OCI-M1 (cell line): ENCODE data around the gene S100A3.
A peak's percentile ranks its signal among the peaks of the same experiment; 100 is the strongest.

Experiments used
- DNase-seq: peaks from one replicate; lab custom pipeline; 2025; lab: John Stamatoyannopoulos, UW

The S100A3 gene

DNA sequence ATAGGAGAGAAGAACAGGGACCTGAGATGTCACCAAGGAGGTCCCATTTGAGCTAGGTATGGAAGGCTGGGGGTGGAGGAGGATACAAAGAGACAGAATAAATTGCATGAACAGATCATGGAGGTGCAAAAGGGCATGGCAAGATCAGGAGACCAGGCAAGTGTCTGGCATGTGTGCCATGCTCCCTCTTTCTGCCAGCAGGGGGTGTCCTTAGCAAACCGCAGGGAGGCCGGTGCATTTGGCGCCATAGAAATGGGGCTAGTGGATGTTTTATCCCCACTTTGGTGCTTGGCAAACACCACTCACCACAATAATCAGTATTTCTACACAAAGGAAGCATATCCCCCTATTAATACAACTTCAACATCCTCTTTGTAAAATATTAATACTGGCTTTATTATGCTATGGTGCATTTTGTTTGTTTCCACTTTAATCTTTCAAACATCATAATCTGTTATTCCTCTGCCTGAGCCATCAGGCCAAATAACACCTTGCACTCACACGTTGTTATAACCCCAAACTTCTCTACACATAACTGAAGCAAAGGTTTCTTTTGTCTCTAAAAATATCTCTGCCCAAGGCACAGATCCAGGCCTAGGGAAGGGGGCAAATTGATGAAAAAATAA lies 39.2 kb downstream of the S100A3 start:
- peak; percentile 78 for DNase-seq

- DNase-seq, result no peak
Measured at GRCh38 chr1:153509036-153509435, 40.0 kb downstream of the S100A3 start.

DNA sequence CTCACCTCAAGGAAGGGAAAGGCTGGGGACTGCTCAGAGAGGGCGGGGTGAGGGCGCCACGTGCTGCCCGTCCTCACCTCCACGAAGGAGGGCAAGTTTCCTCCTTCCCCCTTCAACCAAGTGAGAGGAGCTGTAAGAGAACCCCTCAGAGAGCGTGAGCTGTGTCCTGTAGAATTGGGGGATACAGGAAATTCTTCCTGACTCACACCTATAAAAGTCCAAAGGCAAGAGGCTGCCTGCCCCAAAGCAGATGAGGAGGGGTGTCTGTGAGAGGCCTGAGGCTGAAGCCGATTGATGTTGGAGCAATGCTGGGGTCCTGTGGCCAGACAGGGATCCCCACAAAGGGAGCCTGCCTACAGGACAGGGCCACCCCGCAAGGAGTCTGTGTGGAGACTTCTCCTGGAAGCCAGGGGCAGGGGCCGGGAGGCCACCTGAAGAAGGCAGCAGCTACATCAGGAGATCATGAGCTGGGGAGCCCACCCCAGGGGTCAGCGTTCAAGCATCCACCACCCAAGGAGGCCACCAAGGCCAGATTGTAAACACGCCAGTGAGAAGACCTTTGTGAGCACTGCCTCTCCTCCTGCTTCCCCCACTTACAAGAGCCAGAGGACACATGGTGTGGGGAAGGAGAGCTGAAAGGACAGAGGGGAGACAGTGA lies 41.0 kb downstream of the S100A3 start:
- no peak for DNase-seq

GRCh38 chr1:153506831-153507413 lies 42.1 kb downstream of the S100A3 start:
- DNase-seq, result no peak

DNA sequence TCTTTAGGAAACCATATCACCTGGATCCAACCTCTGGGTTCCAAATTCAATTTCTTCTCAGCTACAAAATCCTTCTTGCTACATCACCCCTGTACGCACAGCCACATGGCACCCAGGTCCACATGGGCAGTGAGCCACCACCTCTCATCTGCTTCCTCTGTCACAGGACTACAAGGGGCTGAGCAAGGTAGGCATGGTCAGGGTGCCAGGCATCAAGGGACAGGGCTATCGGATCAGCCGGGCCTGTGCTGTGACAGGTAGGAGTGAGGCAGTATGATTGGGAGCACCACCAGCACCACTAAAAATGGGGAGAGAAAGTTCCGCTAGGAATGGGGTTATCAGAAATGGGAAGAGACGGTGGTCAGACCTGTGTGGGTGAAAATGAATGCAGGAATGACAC lies 42.7 kb downstream of the S100A3 start:
- no peak for DNase-seq

GRCh38 chr1:153505576-153505975 lies 43.5 kb downstream of the S100A3 start:
- DNase-seq, result no peak

DNA sequence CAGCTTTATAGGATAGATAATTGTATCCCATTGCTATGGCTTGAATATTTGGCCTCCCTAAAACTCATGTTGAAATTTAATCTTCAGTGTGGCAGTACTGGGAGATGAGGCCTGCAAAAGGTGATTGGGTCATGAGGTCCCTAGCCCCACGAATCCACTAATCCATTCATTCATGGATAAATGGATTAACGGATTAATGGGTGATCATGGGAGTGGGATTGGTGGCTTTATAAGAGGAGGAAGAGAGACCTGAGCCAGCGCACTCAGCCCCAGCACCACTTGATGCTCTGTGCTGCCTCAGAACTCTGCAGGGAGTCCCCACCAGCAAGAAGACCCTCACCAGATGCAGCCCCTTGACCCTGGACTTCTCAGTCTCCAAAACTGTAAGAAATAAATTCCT lies 45.3 kb downstream of the S100A3 start:
- no peak for DNase-seq

DNA sequence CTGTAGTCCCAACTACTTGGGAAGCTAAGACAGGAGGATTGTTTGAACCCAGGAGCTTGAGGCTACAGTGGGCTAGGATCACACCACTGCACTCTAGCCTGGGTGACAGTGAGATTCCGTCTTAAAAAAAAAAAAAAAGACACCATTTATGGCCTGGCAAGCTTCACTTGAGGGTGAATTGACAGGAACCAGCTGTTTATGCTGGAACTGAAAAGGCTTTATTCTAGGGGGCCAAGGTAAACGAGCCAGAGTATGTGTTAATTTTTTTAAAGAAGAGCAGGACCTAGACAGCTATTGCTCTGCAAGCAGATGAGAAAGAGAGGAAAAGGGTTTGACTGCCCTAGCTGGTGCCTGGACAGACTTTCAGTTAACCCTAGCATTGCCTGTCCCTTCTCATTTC lies 50.3 kb downstream of the S100A3 start:
- no peak for DNase-seq
